Hematopoietic multipotent progenitor cell treated with erythropoietin and hydrocortisone succinate and interleukin-3 and kit ligand, for 8 days (in vitro differentiated cells): ENCODE measurements around the gene RRAS.
"Not testable (repeated sequence)": the region's sequence is repeated elsewhere in the genome, so short reads cannot be mapped to it uniquely, and the experiment has no call there.

Experiments
- DNase-seq: peaks from one replicate; pipeline ENCODE4 v3.0.0-alpha.2; 2015

Gene RRAS

GRCh38 chr19:49626226-49626625 is 13.7 kb downstream of the RRAS start:
- no peak for DNase-seq

GRCh38 chr19:49624967-49625910 is 14.7 kb downstream of the RRAS start:
- no peak for DNase-seq

GRCh38 chr19:49617860-49618259 is 22.1 kb downstream of the RRAS start:
- not testable (repeated sequence) for DNase-seq

- DNase-seq, result no peak
These were observed 23.0 kb downstream of the RRAS start for GRCh38 chr19:49616945-49617344.

- DNase-seq, result no peak
These were observed 23.4 kb downstream of the RRAS start for GRCh38 chr19:49616532-49616931.

GRCh38 chr19:49615861-49616260 is 24.1 kb downstream of the RRAS start:
- DNase-seq, result no peak

GRCh38 chr19:49614096-49614833 is 25.7 kb downstream of the RRAS start:
- DNase-seq, result no peak

- DNase-seq, result no peak
These were observed 26.6 kb downstream of the RRAS start for GRCh38 chr19:49613374-49613773.

- no peak for DNase-seq
These were observed 30.3 kb downstream of the RRAS start for GRCh38 chr19:49609499-49610092.

- no peak for DNase-seq
These were observed 34.3 kb downstream of the RRAS start for GRCh38 chr19:49605605-49606004.

- no peak for DNase-seq
These were observed 37.1 kb downstream of the RRAS start for GRCh38 chr19:49602806-49603205.

GRCh38 chr19:49601482-49602038 is 38.4 kb downstream of the RRAS start:
- no peak for DNase-seq

GRCh38 chr19:49599378-49600295 is 40.3 kb downstream of the RRAS start:
- DNase-seq, result no peak

GRCh38 chr19:49597703-49597974 is 42.3 kb downstream of the RRAS start:
- DNase-seq, result no peak

- no peak for DNase-seq
These were observed 42.8 kb downstream of the RRAS start for GRCh38 chr19:49596954-49597702.

- no peak for DNase-seq
These were observed 43.5 kb downstream of the RRAS start for GRCh38 chr19:49596407-49596806.

- DNase-seq, result no peak
These were observed 44.0 kb downstream of the RRAS start for GRCh38 chr19:49595819-49596404.

GRCh38 chr19:49594993-49595818 is 44.7 kb downstream of the RRAS start:
- no peak for DNase-seq

GRCh38 chr19:49594157-49594992 is 45.6 kb downstream of the RRAS start:
- DNase-seq, result no peak
